Right lobe of liver (tissue), 4 donors: Measurements from ENCODE around the gene NOA1.

Source experiments
- POLR2A ChIP-seq: fragments of 450-650 bp; IDR thresholded peaks from one replicate; pipeline ENCODE4 v1.6.1; 2017; ENCODE audit warnings: antibody characterized with exemption, mild to moderate bottlenecking
- TF ChIP-seq, protein P1 (sequence below), 4 donors: fragments of 200-600 bp in 3 of 4; fragments of 450-650 bp in 1 of 4; IDR thresholded peaks; one replicate each; pipeline versions ENCODE4 v1.5.1 to v1.8.0; 2016 to 2022; ENCODE audit warnings: antibody characterized with exemption in 4 of 4, mild to moderate bottlenecking in 2 of 4
- donor health status: DM: no; HTN: no; CAD: no.
- donor health status: DM: no; HTN: no; CAD: no.
- donor health status: DM: no; HTN: yes; CAD: no.

DNA sequence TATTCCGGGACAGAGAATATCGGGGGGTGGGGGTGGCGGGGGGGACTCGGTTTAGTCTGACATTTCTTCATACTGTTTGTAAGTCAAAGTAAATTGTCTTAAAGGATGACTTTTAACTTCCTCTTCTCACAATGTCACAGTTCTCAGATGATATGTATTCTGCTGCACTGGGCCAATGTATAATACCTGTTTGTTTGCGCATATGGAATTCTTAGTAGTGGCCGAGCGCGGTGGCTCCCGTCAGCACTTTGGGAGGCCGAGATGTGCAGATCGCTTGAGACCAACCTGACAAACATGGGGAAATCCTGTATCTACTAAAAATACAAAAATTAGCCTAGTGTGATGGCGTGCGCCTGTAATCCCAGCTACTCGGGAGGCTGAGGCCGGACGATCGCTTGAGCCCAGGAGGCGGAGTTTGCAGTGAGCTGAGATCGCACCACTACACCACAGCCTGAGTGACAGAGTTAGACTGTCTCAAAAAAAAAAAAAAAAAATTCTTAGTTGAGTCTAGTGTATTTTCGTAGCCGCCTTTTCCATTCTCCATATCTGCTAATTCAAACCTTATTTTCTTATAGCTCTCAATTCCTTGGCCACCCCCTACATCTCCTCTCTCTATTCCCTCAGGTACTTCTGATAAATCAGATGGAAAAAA, 2.1 kb upstream of the NOA1 start:
- TF ChIP-seq, protein P1, sequence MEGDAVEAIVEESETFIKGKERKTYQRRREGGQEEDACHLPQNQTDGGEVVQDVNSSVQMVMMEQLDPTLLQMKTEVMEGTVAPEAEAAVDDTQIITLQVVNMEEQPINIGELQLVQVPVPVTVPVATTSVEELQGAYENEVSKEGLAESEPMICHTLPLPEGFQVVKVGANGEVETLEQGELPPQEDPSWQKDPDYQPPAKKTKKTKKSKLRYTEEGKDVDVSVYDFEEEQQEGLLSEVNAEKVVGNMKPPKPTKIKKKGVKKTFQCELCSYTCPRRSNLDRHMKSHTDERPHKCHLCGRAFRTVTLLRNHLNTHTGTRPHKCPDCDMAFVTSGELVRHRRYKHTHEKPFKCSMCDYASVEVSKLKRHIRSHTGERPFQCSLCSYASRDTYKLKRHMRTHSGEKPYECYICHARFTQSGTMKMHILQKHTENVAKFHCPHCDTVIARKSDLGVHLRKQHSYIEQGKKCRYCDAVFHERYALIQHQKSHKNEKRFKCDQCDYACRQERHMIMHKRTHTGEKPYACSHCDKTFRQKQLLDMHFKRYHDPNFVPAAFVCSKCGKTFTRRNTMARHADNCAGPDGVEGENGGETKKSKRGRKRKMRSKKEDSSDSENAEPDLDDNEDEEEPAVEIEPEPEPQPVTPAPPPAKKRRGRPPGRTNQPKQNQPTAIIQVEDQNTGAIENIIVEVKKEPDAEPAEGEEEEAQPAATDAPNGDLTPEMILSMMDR (IDR thresholded peaks at IDR 0.05) = no peak
- TF ChIP-seq POLR2A = no peak
